IMR-90 (cell line): ENCODE results near the gene ARHGAP19. TPM values are rescaled to one million over a fixed set of nuclear protein-coding genes. Genes with fewer than 3 reads are reported as not detected.

Experiments used
- ATAC-seq: fragments of 200-7000 bp; cut with Tn5 transposase; 2 replicates; pipeline ENCODE4 v1.9.1; 2020; ENCODE audit warnings: low read depth, mild to moderate bottlenecking, moderate library complexity
- BruUV-seq: library from RNA; stranded (reverse); fragments of 400-500 nt; replicated peaks from 2 replicates; lab custom pipeline; 2021; lab: Mats Ljungman, UMichigan
- CTCF ChIA-PET: fragments of 300-600 bp; formaldehyde crosslinking; extraction: SDS; loops from one replicate; lab custom pipeline; 2021; ENCODE audit warnings: antibody characterized with exemption; lab: Yijun Ruan, JAX
- POLR2A ChIA-PET: fragments of 300-600 bp; sonication (Branson Sonifier 250); formaldehyde crosslinking; loops from one replicate; lab custom pipeline; 2022; ENCODE audit warnings: antibody characterized with exemption; ENCODE audit not compliant: unreplicated experiment; lab: Charles Lee
- DNase-seq: peaks from one replicate; pipeline ENCODE4 v3.0.0; 2013
- H2AFZ ChIP-seq: replicated peaks from 2 replicates; pipeline ENCODE3; 2013; ENCODE audit warnings: low read length, mild to moderate bottlenecking; ENCODE audit not compliant: poor library complexity
- H2AK5ac ChIP-seq: 2 replicates; pipeline ENCODE4 v1.6.1; 2013; ENCODE audit warnings: low read depth, low read length, inconsistent platforms
- H2AK9ac ChIP-seq: replicated peaks from 2 replicates; pipeline ENCODE3; 2013; ENCODE audit warnings: mild to moderate bottlenecking, low read depth, low read length, moderate library complexity; ENCODE audit not compliant: poor library complexity
- H2BK120ac ChIP-seq: 2 replicates; pipeline ENCODE4 v1.6.1; 2013; ENCODE audit warnings: low read depth, low read length, inconsistent platforms
- H2BK15ac ChIP-seq: 3 replicates; pipeline ENCODE4 v1.6.1; 2013; ENCODE audit warnings: low read depth, low read length, inconsistent platforms
- H2BK20ac ChIP-seq: 2 replicates; pipeline ENCODE4 v1.6.1; 2013; ENCODE audit warnings: low read depth, mild to moderate bottlenecking, inconsistent platforms, low read length, moderate library complexity
- H2BK5ac ChIP-seq: 2 replicates; pipeline ENCODE4 v1.6.1; 2013; ENCODE audit warnings: mild to moderate bottlenecking, low read depth, low read length, inconsistent platforms; ENCODE audit not compliant: poor library complexity, severe bottlenecking
- H3K14ac ChIP-seq: replicated peaks from 2 replicates; pipeline ENCODE4 v1.6.1; 2013; ENCODE audit warnings: low read depth, low read length, inconsistent platforms
- H3K18ac ChIP-seq: 2 replicates; pipeline ENCODE4 v1.6.1; 2013; ENCODE audit warnings: low read depth, low read length, control low read depth
- H3K23ac ChIP-seq: 2 replicates; pipeline ENCODE4 v1.6.1; 2013; ENCODE audit warnings: low read depth, low read length, inconsistent platforms
- H3K27ac ChIP-seq: 2 replicates; pipeline ENCODE4 v1.5.1; 2013; ENCODE audit warnings: mild to moderate bottlenecking, control low read depth, low read length; ENCODE audit not compliant: insufficient read depth
- H3K27me3 ChIP-seq: 2 replicates; pipeline ENCODE4 v1.6.1; 2013; ENCODE audit warnings: low read length; ENCODE audit not compliant: control insufficient read depth, insufficient read depth
- H3K36me3 ChIP-seq: 2 replicates; pipeline ENCODE4 v1.6.1; 2013; ENCODE audit warnings: low read length, mixed read lengths; ENCODE audit not compliant: control insufficient read depth, insufficient read depth
- H3K4ac ChIP-seq: 2 replicates; pipeline ENCODE4 v1.6.1; 2013; ENCODE audit warnings: low read depth, low read length, inconsistent platforms
- H3K4me1 ChIP-seq: 2 replicates; pipeline ENCODE4 v1.6.1; 2013; ENCODE audit warnings: low read length, mixed read lengths; ENCODE audit not compliant: control insufficient read depth, insufficient read depth
- H3K4me2 ChIP-seq: 2 replicates; pipeline ENCODE4 v1.6.1; 2013; ENCODE audit warnings: low read depth, mild to moderate bottlenecking, control low read depth, low read length, moderate library complexity
- H3K4me3 ChIP-seq: 2 replicates; pipeline ENCODE4 v1.5.1; 2013; ENCODE audit warnings: low read depth, mild to moderate bottlenecking, control low read depth, low read length, moderate library complexity; ENCODE audit not compliant: insufficient read depth
- H3K56ac ChIP-seq: 2 replicates; pipeline ENCODE4 v1.6.1; 2013; ENCODE audit warnings: low read length, inconsistent platforms; ENCODE audit not compliant: insufficient read depth; ENCODE audit errors: extremely low read depth
- H3K79me1 ChIP-seq, 2 experiments: 2 replicates each; pipeline ENCODE4 v1.6.1; 2013; ENCODE audit warnings: low read length in 2 of 2, inconsistent platforms in 1 of 2, low read depth in 1 of 2
- H3K9ac ChIP-seq: 2 replicates; pipeline ENCODE4 v1.6.1; 2013; ENCODE audit warnings: low read depth, low read length, control low read depth
- H3K9me1 ChIP-seq: 2 replicates; pipeline ENCODE4 v1.6.1; 2013; ENCODE audit warnings: low read length, inconsistent platforms; ENCODE audit not compliant: insufficient read depth
- H3K9me3 ChIP-seq: 2 replicates; pipeline ENCODE4 v1.6.1; 2013; ENCODE audit warnings: low read length; ENCODE audit not compliant: control insufficient read depth, insufficient read depth
- H4K20me1 ChIP-seq: 2 replicates; pipeline ENCODE4 v1.6.1; 2013; ENCODE audit warnings: low read length, inconsistent platforms; ENCODE audit not compliant: insufficient read depth
- H4K5ac ChIP-seq: 2 replicates; pipeline ENCODE4 v1.6.1; 2013; ENCODE audit warnings: mild to moderate bottlenecking, low read depth, low read length, control low read depth
- H4K8ac ChIP-seq, 2 experiments: 2 replicates each; pipeline ENCODE4 v1.6.1; 2013; ENCODE audit warnings: low read depth in 2 of 2, low read length in 2 of 2, control low read depth in 1 of 2, inconsistent platforms in 1 of 2
- H4K91ac ChIP-seq: 2 replicates; pipeline ENCODE4 v1.6.1; 2013; ENCODE audit warnings: low read depth, low read length, inconsistent platforms; ENCODE audit not compliant: insufficient read depth
- BHLHE40 ChIP-seq: fragments of 150-350 bp; IDR thresholded peaks from 2 replicates; pipeline ENCODE4 v1.6.1; 2016; ENCODE audit warnings: mild to moderate bottlenecking, low read depth, low read length
- CEBPB ChIP-seq: IDR thresholded peaks from 2 replicates; pipeline ENCODE4 v1.6.1; 2012; ENCODE audit warnings: low read depth, low read length, improper control_type of control experiment
- CHD1 ChIP-seq: IDR thresholded peaks from 2 replicates; pipeline ENCODE4 v1.6.1; 2012; ENCODE audit warnings: low read depth, low read length, improper control_type of control experiment
- CTCF ChIP-seq: conservative IDR thresholded peaks from 2 replicates; pipeline ENCODE4 v1.5.1; 2012; ENCODE audit warnings: mild to moderate bottlenecking, low read depth, low read length, improper control_type of control experiment
- FOS ChIP-seq: fragments of 150-350 bp; IDR thresholded peaks from 2 replicates; pipeline ENCODE4 v1.6.1; 2016; ENCODE audit warnings: low read depth, low read length
- MAZ ChIP-seq: IDR thresholded peaks from 2 replicates; pipeline ENCODE4 v1.6.1; 2012; ENCODE audit warnings: low read depth, mild to moderate bottlenecking, low read length, improper control_type of control experiment, moderate library complexity, borderline replicate concordance
- MXI1 ChIP-seq: IDR thresholded peaks from 2 replicates; pipeline ENCODE4 v1.6.1; 2012; ENCODE audit warnings: low read depth, mild to moderate bottlenecking, low read length, moderate library complexity, borderline replicate concordance
- NFE2L2 ChIP-seq: fragments of 150-350 bp; IDR thresholded peaks from 2 replicates; pipeline ENCODE4 v1.6.1; 2016; ENCODE audit warnings: low read depth, mild to moderate bottlenecking, low read length
- POLR2A ChIP-seq: IDR thresholded peaks from 2 replicates; pipeline ENCODE4 v1.6.1; 2012; ENCODE audit warnings: mild to moderate bottlenecking, low read depth, low read length
- RAD21 ChIP-seq: IDR thresholded peaks from 2 replicates; pipeline ENCODE4 v1.6.1; 2012; ENCODE audit warnings: low read length, improper control_type of control experiment
- RCOR1 ChIP-seq: IDR thresholded peaks from 2 replicates; pipeline ENCODE4 v1.6.1; 2012; ENCODE audit warnings: mild to moderate bottlenecking, low read length, improper control_type of control experiment; ENCODE audit not compliant: insufficient replicate concordance
- RFX5 ChIP-seq: IDR thresholded peaks from 2 replicates; pipeline ENCODE4 v1.8.0; 2012; ENCODE audit warnings: low read depth, mild to moderate bottlenecking, low read length, moderate library complexity
- SMC3 ChIP-seq: fragments of 150-350 bp; IDR thresholded peaks from 2 replicates; pipeline ENCODE4 v1.6.1; 2016; ENCODE audit warnings: low read depth, mild to moderate bottlenecking, antibody characterized with exemption, low read length, moderate library complexity
- USF2 ChIP-seq: fragments of 150-350 bp; IDR thresholded peaks from 2 replicates; pipeline ENCODE4 v1.6.1; 2017; ENCODE audit warnings: mild to moderate bottlenecking, antibody characterized with exemption, low read length, low read depth
- WGBS, 2 experiments: methylation state at CpG; one replicate each; pipeline versions ENCODE4 v1.1.5 to v1.1.7; 2013; ENCODE audit warnings: missing lambda C conversion rate in 2 of 2; ENCODE audit not compliant: insufficient read length in 1 of 2; ENCODE audit errors: extremely low coverage in 2 of 2; 5-methylcytosine and 5-hydroxymethylcytosine counted together
- dilution Hi-C: fragments of 300-500 bp; cut with HindIII; formaldehyde crosslinking; loops from one replicate; pipeline ENCODE4 v1.14.3; 2018; ENCODE audit warnings: low sequenced_read_pairs; ENCODE audit not compliant: unreplicated experiment
- in situ Hi-C: fragments of 300-500 bp; cut with MboI; formaldehyde crosslinking; loops from 3 replicates; pipeline ENCODE4 v1.14.3; 2019; ENCODE audit warnings: low sequenced_read_pairs, inconsistent platforms, mixed read lengths
- intact Hi-C: fragments of 100-400 bp; cut with micrococcal nuclease; formaldehyde crosslinking; loops from 2 replicates; pipeline ENCODE4 v1.10.0; 2022
- polyA plus RNA-seq, 3 experiments: library from polyadenylated mRNA; depleted of rRNA; stranded (reverse); fragments of >200 nt; gene quantifications; 2 replicates each; pipeline ENCODE4 v1.2.3, GENCODE V29; 2012; ENCODE audit warnings: low replicate concordance in 1 of 3
- total RNA-seq: library from RNA; depleted of rRNA; stranded (reverse); fragments of >200 nt; gene quantifications from 2 replicates; pipeline ENCODE4 v1.2.3, GENCODE V29; 2012

The ARHGAP19 gene
- total and polyA plus RNA-seq, 2 of the 4 experiments (the other 2 are of a cell fraction): 6.3 to 7.0 TPM

- Histone ChIP-seq H2AK9ac (peak overlapping the region; percentile 72), H2BK15ac (no peak overlapping the region), H3K9ac (no peak overlapping the region), H3K4me1 (no peaks in the 10 kb centered on the region), H3K4me3 (no peak overlapping the region), H3K79me1 (no peaks in the 10 kb centered on the region), H3K9me1 (no peaks in the 10 kb centered on the region), H4K8ac (no peak overlapping the region), H3K56ac (no peak overlapping the region; the same call in 1 of the 2 replicates), H2BK5ac (no peak overlapping the region), H3K27me3 (peaks cover 25% of the 10 kb centered on the region), H3K4me2 (no peak overlapping the region), H3K18ac (no peak overlapping the region), H3K27ac (no peak overlapping the region), H4K20me1 (no peaks in the 10 kb centered on the region), H2AFZ (peak overlapping the region; percentile 67), H3K23ac (no peak overlapping the region), H3K4ac (no peak overlapping the region), H2BK120ac (no peak overlapping the region), H3K9me3 (no peaks in the 10 kb centered on the region), H2AK5ac (no peak overlapping the region), H3K14ac (no peak overlapping the region), H2BK20ac (no peak overlapping the region), H4K5ac (no peak overlapping the region), H4K91ac (no peak overlapping the region), H3K36me3 (no peaks in the 10 kb centered on the region)
- DNase-seq (peak; percentile 66), ATAC-seq (peak; percentile 97)
- ChIA-PET CTCF (interaction anchor here (0.6 to 4.1 kb wide), 23 partner anchors 9 to 1454 kb away, joined by 3 to 43 read pairs (median 4); partner anchors contain the start of gene ENTPD1), POLR2A (no interaction called here)
- intact Hi-C loops (loop anchor here (1.0 to 5.0 kb wide), 6 partner anchors 129 to 833 kb away; partner anchors contain the start of gene LCOR), in situ Hi-C loops (no loop called here), dilution Hi-C loops (no loop called here)
- TF ChIP-seq USF2 (peak; percentile 75), CEBPB (no peak), RCOR1 (no peak), SMC3 (peak; percentile 76), BHLHE40 (peak; percentile 88; the same call in 1 of the 2 replicates), RFX5 (no peak), CHD1 (no peak), MXI1 (no peak), FOS (no peak), NFE2L2 (no peak), MAZ (no peak), POLR2A (no peak), RAD21 (peak; percentile 83), CTCF (peak; percentile 92)
- 0% methylated on average over 2 of the region's 8 CpGs; no CpG with 5 or more reads in 1 of the 2 experiments for WGBS, 2 experiments
- no TSS peak for BruUV-seq
Observed at GRCh38 chr10:97210543-97210960, 81.9 kb downstream of the ARHGAP19 start.
